Glomerular visceral epithelial cell (primary cell): ENCODE data around the gene TFEC.
"Not testable (repeated sequence)": the region's sequence is repeated elsewhere in the genome, so short reads cannot be mapped to it uniquely, and the experiment has no call there.

Experiments
- DNase-seq: peaks from one replicate; pipeline ENCODE4 v3.0.0-alpha.2; 2016; ENCODE audit errors: extremely low spot score

TFEC gene

GRCh38 chr7:115929736-115930135, 100.8 kb downstream of the TFEC start:
- not testable (repeated sequence) for DNase-seq

DNA sequence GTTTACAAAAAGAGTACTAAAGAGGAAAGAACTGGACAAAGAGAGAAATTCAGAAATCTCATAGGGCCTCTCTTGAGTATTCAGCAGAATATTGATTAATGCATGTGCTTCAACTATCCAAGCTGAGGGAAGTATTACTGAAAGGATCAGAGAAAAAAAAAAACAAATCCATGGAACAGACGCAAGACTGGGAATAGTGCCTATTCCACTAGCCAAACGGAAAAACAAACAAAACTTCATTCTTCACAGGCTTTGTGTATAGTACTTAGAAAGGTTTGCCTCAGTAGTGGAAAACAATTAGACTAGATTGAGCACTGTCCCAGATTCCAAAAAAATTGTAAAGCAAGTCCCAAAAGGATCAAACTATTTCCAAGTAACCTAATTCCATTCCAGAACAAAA, 106.2 kb downstream of the TFEC start:
- no peak for DNase-seq

DNA sequence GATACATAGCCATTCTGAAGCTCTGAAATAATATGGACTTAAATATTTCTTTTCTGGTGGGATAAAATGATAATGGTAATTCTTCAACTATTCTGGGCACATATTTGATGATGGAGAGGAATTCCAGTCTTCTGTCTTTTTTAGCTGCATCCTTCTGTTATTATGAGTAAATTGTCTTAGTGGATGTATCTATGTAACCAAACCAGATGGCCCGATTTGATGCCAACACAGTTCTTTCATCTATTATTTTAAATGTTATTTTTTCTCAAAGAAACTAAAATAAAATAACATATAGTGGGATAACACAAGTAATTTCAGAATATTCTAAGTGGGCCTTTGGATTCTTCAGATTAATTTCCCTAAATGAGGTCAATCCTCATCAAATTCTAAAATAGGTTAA, 110.2 kb downstream of the TFEC start:
- no peak for DNase-seq

- DNase-seq: no peak
These were observed 115.6 kb downstream of the TFEC start for GRCh38 chr7:115914951-115915350.

- no peak for DNase-seq
These were observed 119.1 kb downstream of the TFEC start for GRCh38 chr7:115911465-115911864.

- peak; percentile 33 for DNase-seq
These were observed 119.9 kb downstream of the TFEC start for GRCh38 chr7:115910541-115911164.

GRCh38 chr7:115906731-115907130, 123.8 kb downstream of the TFEC start:
- no peak for DNase-seq

DNA sequence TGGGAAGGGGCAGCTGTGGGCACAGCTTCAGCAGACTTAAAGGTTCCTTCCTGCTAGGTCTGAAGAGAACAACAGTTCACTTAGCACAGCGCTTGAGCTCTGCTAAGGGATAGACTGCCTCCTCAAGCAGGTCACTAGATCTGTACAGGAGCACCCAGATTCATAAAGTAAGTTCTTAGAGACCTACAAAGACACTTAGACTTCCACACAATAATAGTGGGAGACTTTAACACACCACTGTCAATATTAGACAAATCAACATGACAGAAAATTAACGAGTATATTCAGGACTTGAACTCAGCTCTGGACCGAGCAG, 140.9 kb downstream of the TFEC start:
- DNase-seq: no peak

- DNase-seq: no peak
These were observed 141.4 kb downstream of the TFEC start for GRCh38 chr7:115888981-115889668.

DNA sequence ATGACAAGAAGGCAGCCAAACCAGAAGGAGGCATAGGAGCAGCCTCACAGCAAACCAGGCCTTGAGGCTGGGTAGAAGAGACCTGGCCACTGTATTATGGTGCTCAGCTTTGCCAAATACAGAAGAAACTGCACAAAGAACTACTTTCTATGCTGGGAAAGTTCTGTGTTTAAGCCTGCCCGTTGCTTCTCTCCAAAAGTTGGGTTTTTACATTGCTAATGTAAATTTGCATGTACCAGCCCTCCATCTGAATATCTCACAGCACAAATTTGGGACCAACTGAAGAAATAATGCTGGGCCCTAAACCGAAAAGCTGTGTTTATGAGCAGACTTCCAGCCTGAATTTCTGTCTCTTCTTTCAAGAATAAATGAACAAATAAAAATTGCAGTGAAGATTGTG, 145.0 kb downstream of the TFEC start:
- DNase-seq: no peak
